Fibroblast of villous mesenchyme (primary cell): ENCODE results near the gene BFSP2. TPM values are rescaled to one million over a fixed set of nuclear protein-coding genes. Genes with fewer than 3 reads are reported as not detected.

Experiments
- DNase-seq: peaks from one replicate; pipeline ENCODE4 v3.0.0-alpha.2; 2010; ENCODE audit warnings: low read depth
- H3K4me3 ChIP-seq: 2 replicates; pipeline ENCODE4 v1.5.1; 2011; ENCODE audit warnings: low read depth, mild to moderate bottlenecking, low read length
- total RNA-seq: library from RNA; depleted of rRNA; stranded (reverse); fragments of >200 nt; gene quantifications from 2 replicates; pipeline ENCODE4 v1.2.3, GENCODE V29; 2012
- TF ChIP-seq, protein P1 (sequence below): IDR thresholded peaks from 2 replicates; pipeline ENCODE4 v1.5.1; 2012; ENCODE audit warnings: low read depth, mild to moderate bottlenecking, low read length; ENCODE audit not compliant: insufficient read depth

BFSP2 gene
- total RNA-seq, 1 donor: not detected

DNA sequence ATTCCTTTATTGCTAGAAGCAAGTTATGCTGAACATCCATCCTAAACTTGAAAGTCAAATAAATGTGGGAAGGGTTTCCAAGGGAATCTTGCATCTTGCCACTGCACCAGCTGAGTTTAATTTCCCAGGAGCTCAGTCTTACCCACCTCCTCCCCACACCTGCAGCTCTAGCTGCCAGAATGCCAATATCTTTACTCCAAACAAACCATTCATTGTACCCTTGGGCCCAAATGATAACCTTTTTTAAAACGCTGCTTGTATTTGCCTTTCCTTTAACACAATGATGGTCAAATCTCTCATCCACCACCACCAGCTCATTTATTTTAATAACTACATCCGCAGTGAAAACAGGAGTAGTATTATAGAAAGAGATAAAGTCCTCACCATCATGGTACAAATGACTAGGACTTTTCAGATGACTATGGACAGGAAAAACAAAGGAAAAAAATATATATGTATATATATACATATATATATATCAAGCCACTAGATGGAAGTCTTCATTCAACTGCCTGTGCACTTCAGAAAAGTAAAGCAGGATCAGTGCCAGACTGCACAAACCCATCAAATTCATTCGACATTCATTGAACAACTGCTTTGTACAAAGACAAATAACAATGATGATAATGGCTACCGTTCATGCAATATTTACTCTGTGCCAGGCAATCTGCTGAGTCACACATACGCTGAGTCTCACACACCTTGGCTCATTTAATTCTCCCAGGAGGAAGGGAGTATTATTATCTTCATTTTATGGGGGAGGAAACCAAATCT is 44.0 kb downstream of the BFSP2 start:
- DNase-seq: no peak
- H3K4me3 ChIP-seq: no peak overlapping the region
- TF ChIP-seq, protein P1, sequence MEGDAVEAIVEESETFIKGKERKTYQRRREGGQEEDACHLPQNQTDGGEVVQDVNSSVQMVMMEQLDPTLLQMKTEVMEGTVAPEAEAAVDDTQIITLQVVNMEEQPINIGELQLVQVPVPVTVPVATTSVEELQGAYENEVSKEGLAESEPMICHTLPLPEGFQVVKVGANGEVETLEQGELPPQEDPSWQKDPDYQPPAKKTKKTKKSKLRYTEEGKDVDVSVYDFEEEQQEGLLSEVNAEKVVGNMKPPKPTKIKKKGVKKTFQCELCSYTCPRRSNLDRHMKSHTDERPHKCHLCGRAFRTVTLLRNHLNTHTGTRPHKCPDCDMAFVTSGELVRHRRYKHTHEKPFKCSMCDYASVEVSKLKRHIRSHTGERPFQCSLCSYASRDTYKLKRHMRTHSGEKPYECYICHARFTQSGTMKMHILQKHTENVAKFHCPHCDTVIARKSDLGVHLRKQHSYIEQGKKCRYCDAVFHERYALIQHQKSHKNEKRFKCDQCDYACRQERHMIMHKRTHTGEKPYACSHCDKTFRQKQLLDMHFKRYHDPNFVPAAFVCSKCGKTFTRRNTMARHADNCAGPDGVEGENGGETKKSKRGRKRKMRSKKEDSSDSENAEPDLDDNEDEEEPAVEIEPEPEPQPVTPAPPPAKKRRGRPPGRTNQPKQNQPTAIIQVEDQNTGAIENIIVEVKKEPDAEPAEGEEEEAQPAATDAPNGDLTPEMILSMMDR: no peak

DNA sequence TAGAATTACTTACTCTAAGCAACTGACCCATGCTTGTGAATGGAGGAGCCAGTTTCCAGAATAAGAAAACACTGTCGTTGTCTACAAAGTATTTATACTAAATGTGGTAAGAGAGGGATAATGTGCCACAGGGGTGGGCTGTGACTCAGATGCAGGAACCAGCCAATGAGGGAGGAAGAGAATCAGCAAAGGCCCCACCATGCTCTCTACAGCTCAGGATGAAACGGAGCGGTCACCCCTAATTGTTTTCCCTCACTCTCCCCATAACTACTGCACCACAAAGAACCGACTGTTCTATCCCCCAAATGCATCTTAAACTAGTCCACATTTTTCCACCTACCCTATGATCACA is 44.5 kb downstream of the BFSP2 start:
- TF ChIP-seq, protein P1: no peak
- no peak for DNase-seq
- no peak overlapping the region for H3K4me3 ChIP-seq

DNA sequence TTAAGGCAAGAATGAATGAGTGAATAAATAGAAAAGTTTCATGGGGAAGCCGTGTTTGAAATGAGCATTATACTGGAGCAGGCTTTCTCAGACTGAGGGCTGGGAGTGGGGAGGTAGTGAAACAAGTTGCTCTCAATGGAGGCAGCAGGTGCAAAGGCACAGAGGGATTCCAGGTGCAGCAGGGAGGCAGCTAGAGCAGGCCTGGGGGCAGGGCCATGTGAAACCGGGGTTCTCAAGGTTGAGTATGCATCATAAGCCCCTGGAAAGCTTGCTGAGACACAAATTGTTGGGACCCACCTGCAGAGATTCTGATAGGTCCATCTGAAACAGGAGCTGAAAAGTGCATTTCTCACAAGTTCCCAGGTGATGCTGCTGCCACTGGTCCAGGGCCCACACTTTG is 45.3 kb downstream of the BFSP2 start:
- H3K4me3 ChIP-seq: no peak overlapping the region
- TF ChIP-seq, protein P1: no peak
- DNase-seq: no peak

DNA sequence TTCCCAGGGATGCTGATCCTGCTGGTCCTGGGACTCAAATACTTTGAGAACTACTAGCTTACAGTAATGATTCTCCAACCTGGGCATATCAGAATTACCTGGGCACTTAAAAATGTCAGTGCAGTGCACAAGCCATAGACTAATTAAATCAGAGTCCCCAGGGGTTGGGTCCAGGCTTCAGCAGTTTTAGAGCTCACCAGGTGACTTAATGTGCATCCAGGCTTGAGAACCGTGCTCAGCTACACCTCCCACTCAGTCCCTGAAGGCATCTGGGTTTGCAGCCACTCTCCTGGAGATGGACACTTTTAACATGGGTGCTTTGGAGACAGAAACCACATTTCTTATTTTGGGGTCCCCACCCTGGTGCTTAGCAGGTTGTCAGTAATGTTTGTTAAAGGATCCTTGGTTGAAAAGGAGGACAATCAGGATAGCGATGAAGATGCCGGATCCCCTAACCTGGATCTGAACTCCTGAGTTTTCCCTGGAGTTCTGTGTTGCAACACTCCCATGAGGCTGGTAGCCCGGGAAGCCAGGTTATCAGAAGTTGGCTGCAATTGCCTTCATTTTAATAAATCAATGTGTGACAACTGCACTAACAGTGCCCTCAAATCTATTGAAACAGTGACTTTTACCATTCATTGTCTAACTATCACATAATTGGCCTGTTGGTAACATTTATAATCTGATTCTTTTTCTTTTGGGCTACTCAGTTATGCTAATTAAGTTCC is 48.1 kb downstream of the BFSP2 start:
- TF ChIP-seq, protein P1: no peak
- DNase-seq: no peak
- no peak overlapping the region for H3K4me3 ChIP-seq

DNA sequence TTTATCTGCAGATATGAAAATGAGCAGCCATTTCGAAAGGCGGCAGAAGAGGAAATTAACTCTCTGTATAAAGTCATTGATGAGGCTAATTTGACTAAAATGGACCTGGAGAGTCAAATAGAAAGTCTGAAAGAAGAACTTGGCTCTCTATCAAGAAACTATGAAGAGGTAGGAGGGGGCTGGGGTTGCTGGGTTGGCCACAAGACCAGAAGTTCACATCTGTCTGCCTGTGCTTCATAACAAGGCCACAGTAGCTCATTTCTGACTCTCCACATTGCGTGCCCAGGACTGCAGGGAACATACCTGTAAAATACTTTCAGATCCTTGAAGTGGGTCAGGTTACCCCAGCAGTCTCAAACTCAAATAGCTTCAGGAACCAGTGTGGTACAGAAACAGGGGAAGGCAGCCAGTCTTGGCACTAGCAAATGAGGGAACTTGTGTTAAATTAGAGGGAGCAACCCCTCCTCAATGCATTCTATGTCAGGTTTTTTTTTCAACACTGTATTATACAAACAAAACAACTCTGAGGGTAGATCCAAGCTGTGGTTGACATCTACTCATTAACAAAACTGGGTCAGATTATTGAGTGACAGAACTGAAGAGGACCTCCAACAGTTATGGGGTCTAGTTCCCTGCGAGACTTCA is 48.7 kb downstream of the BFSP2 start:
- H3K4me3 ChIP-seq: no peak overlapping the region
- TF ChIP-seq, protein P1: no peak
- no peak for DNase-seq

DNA sequence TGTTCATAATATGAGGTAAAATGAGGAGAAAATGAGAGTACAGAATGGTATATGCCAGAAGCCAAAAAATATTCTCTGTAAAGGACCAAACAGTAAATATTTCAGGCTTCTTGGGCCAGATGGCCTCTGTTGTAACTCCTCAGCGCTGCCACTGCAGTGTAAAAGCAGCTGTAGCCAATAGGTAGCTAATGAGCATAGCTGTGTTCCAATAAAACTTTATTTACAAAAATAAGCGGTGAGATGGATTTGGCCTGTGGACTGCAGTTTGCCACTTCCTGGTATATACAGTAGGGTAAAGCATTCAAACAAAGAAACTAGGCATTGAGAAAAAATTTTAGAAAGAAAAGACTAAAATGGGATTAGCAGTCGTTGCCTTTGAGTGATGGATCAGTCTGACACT is 51.5 kb downstream of the BFSP2 start:
- TF ChIP-seq, protein P1: no peak
- no peak overlapping the region for H3K4me3 ChIP-seq
- no peak for DNase-seq
